ENCODE measurements around the gene FGFR3. TPM values are rescaled to one million over a fixed set of nuclear protein-coding genes. Genes with fewer than 3 reads are reported as not detected.

FGFR3 gene
- total RNA-seq, 4 donors from 2014 or later: 1.3 to 3.5 (median 2.6) TPM

- no peak for TF ChIP-seq CTCF (IDR thresholded peaks at IDR 0.05)
- DNase-seq (ENCODE audit: low spot score) (no peak), ATAC-seq (ENCODE audit: low FRiP score) (no peak)
Observed at GRCh38 chr4:1775731-1776500, 17.2 kb upstream of the FGFR3 start.

- ATAC-seq (ENCODE audit: low FRiP score) (no peak), DNase-seq (ENCODE audit: low spot score) (no peak)
- no peak for TF ChIP-seq CTCF (IDR thresholded peaks at IDR 0.05)
Observed at GRCh38 chr4:1776521-1777161, 16.5 kb upstream of the FGFR3 start.

GRCh38 chr4:1777822-1778641, 15.1 kb upstream of the FGFR3 start:
- ATAC-seq (ENCODE audit: low FRiP score) (no peak), DNase-seq (ENCODE audit: low spot score) (no peak)
- no peak for TF ChIP-seq CTCF (IDR thresholded peaks at IDR 0.05)

- no peak for TF ChIP-seq CTCF (IDR thresholded peaks at IDR 0.05)
- DNase-seq (ENCODE audit: low spot score) (no peak), ATAC-seq (ENCODE audit: low FRiP score) (no peak)
Observed at GRCh38 chr4:1778642-1779392, 14.3 kb upstream of the FGFR3 start.

DNA sequence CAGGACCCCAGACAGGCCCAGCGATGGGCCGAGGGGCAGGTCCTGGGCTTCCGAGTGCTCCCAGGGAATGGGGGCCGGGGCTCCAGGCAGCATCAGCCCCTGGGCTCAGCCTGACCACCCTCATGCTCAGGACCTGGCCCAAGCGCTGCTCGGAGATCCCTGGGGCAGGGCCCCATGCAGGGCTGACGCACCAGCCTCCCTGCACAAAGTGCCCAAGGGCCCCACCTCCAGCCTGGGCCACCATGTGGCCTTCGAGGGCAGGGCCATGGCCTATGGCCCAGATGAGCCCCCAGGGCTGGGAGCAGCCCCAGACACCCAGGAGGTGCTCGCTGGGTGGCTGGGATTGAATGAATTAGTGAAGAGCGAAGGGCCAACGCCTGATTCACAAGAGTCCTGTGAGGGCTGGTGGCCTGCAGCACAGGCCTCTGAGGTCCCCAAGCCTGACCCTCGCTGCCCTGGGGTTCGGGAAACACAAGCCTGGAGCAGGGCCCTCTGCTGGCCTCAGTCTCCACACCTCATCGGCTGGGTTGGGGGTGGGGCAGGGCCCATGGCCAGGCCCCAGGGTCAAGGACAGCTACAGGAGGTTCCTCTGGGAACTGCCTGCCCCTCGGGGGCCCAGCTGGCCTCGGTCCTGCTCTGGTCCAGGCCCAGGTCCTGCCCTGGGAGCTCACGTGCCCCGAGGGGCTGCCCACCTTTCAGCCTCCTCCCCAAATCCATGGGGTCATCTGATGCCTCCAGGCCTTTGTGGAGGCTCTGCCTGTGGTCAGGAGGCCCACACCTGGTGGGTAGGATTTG, 13.3 kb upstream of the FGFR3 start:
- ATAC-seq (ENCODE audit: low FRiP score): no peak
- no peak for DNase-seq (ENCODE audit: low spot score)
- no peak for TF ChIP-seq CTCF (IDR thresholded peaks at IDR 0.05)

DNA sequence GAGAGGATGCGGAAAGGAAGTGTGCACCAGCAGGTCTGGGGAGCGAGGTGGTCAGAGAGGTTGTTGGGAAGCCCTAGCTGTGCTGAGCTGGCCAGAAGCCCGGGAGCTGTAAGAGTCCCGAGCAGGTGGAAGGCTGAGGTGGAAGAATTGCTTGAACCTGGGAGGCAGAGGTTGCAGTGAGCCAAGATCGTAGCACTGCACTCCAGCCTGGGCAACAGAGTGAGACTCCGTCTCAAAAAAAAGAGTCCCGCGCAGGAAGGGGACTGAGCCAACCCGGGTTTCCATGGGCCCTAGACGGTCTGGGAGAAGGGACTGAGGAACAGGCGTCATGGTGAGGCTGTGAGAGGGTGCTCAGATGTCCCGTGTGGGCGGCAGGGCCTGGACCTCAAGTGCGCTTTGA, 12.7 kb upstream of the FGFR3 start:
- TF ChIP-seq CTCF (IDR thresholded peaks at IDR 0.05): no peak
- ATAC-seq (ENCODE audit: low FRiP score) (no peak), DNase-seq (ENCODE audit: low spot score) (no peak)
